Hematopoietic multipotent progenitor cell (in vitro differentiated cells): ENCODE results near the gene SLC9A8. TPM values are rescaled to one million over a fixed set of nuclear protein-coding genes. Genes with fewer than 3 reads are reported as not detected.

ENCODE experiments used
- DNase-seq, 3 donors: peaks; one replicate each; pipeline ENCODE4 v3.0.0-alpha.2; 2011 to 2015; ENCODE audit warnings: low read depth in 2 of 3, low spot score in 2 of 3
- small RNA-seq: library from RNA; depleted of rRNA; stranded (forward); fragments of <200 nt; gene quantifications from one replicate; pipeline ENCODE3, GENCODE V24; 2012
- total RNA-seq: library from RNA; depleted of rRNA; stranded (reverse); fragments of >200 nt; gene quantifications from one replicate; pipeline ENCODE4 v1.2.3, GENCODE V29; 2012

The SLC9A8 gene
- total RNA-seq, 1 donor, result 21.8 TPM

GRCh38 chr20:49938173-49939163 is 125.8 kb downstream of the SLC9A8 start:
- no peak for DNase-seq

- DNase-seq, result no peak
Measured at GRCh38 chr20:49941456-49941855, 128.8 kb downstream of the SLC9A8 start.

Small RNAs within 50 kb of the gene (small RNA-seq; reads per million reads assigned to genes)
- gene RF00017, result not detected
- gene RF00019, result not detected
- gene RNU6-919P, result not detected

Other genes with a start within 250 kb of the SLC9A8 start
- not detected for gene PTGIS, start 244.7 kb upstream of the SLC9A8 start, total RNA-seq
- 12.4 TPM for gene B4GALT5, start 99.0 kb upstream of the SLC9A8 start, total RNA-seq
- gene SPATA2, start 102.7 kb downstream of the SLC9A8 start, total RNA-seq, result 6.2 TPM
- gene RNF114, start 123.6 kb downstream of the SLC9A8 start, total RNA-seq, result 239 TPM
- 1.1 TPM for gene SNAI1, start 170.2 kb downstream of the SLC9A8 start, total RNA-seq